ENCODE measurements around the gene CSNK1A1L.

The CSNK1A1L gene

GRCh38 chr13:37090912-37091311 is 14.6 kb downstream of the CSNK1A1L start:
- no peak for TF ChIP-seq Cebpa-rat (IDR thresholded peaks at IDR 0.05)

GRCh38 chr13:37089495-37089894 is 16.0 kb downstream of the CSNK1A1L start:
- H3K4me3 ChIP-seq, result no peak overlapping the region
- H3K27me3 ChIP-seq, result no peaks in the 10 kb centered on the region
- H3K9ac ChIP-seq, result no peak overlapping the region
- no peaks in the 10 kb centered on the region for H3K36me3 ChIP-seq
- no peak for TF ChIP-seq Cebpa-rat (IDR thresholded peaks at IDR 0.05)
- no peak overlapping the region for H3K27ac ChIP-seq
- no peak overlapping the region for H3K4me2 ChIP-seq
- H4K20me1 ChIP-seq, result no peaks in the 10 kb centered on the region
- no peaks in the 10 kb centered on the region for H3K9me3 ChIP-seq
- no peaks in the 10 kb centered on the region for H3K4me1 ChIP-seq

More at GRCh38 chr13:37090912-37091311, 14.6 kb downstream of the CSNK1A1L start:
- Histone ChIP-seq H3K36me3 (no peaks in the 10 kb centered on the region), H3K9ac (no peak overlapping the region), H3K4me1 (no peaks in the 10 kb centered on the region), H3K4me2 (no peak overlapping the region), H3K27ac (no peak overlapping the region), H3K4me3 (no peak overlapping the region), H3K9me3 (no peaks in the 10 kb centered on the region), H4K20me1 (no peaks in the 10 kb centered on the region), H3K27me3 (no peaks in the 10 kb centered on the region)

GRCh38 chr13:37087486-37087885 is 18.0 kb downstream of the CSNK1A1L start:
- Histone ChIP-seq H3K4me1 (no peaks in the 10 kb centered on the region), H4K20me1 (no peaks in the 10 kb centered on the region), H3K9ac (no peak overlapping the region), H3K36me3 (no peaks in the 10 kb centered on the region), H3K27ac (no peak overlapping the region), H3K4me2 (no peak overlapping the region), H3K9me3 (no peaks in the 10 kb centered on the region), H3K27me3 (no peaks in the 10 kb centered on the region), H3K4me3 (no peak overlapping the region)
- TF ChIP-seq Cebpa-rat (IDR thresholded peaks at IDR 0.05), result no peak

GRCh38 chr13:37085606-37086005 is 19.9 kb downstream of the CSNK1A1L start:
- no peak overlapping the region for H3K4me2 ChIP-seq
- no peaks in the 10 kb centered on the region for H3K4me1 ChIP-seq
- H3K36me3 ChIP-seq, result no peaks in the 10 kb centered on the region
- no peak for TF ChIP-seq Cebpa-rat (IDR thresholded peaks at IDR 0.05)
- H3K27ac ChIP-seq, result no peak overlapping the region
- H4K20me1 ChIP-seq, result no peaks in the 10 kb centered on the region
- no peak overlapping the region for H3K9ac ChIP-seq
- H3K9me3 ChIP-seq, result no peaks in the 10 kb centered on the region
- no peaks in the 10 kb centered on the region for H3K27me3 ChIP-seq
- H3K4me3 ChIP-seq, result no peak overlapping the region

- Histone ChIP-seq H3K4me2 (no peak overlapping the region), H3K4me1 (no peaks in the 10 kb centered on the region), H3K9ac (no peak overlapping the region), H4K20me1 (no peaks in the 10 kb centered on the region), H3K27me3 (no peaks in the 10 kb centered on the region), H3K4me3 (no peak overlapping the region), H3K36me3 (no peaks in the 10 kb centered on the region), H3K9me3 (no peaks in the 10 kb centered on the region), H3K27ac (no peak overlapping the region)
- TF ChIP-seq Cebpa-rat (IDR thresholded peaks at IDR 0.05), result no peak
These were observed 28.6 kb downstream of the CSNK1A1L start for GRCh38 chr13:37076818-37077217.

GRCh38 chr13:37075164-37075563 is 30.3 kb downstream of the CSNK1A1L start:
- peaks cover 3% of the 10 kb centered on the region for H3K4me1 ChIP-seq
- H3K9ac ChIP-seq, result no peak overlapping the region
- no peaks in the 10 kb centered on the region for H3K27me3 ChIP-seq
- H3K9me3 ChIP-seq, result no peaks in the 10 kb centered on the region
- H3K4me2 ChIP-seq, result no peak overlapping the region
- no peak for TF ChIP-seq Cebpa-rat (IDR thresholded peaks at IDR 0.05)
- no peak overlapping the region for H3K27ac ChIP-seq
- no peaks in the 10 kb centered on the region for H4K20me1 ChIP-seq
- no peaks in the 10 kb centered on the region for H3K36me3 ChIP-seq
- H3K4me3 ChIP-seq, result no peak overlapping the region

GRCh38 chr13:37074703-37075102 is 30.8 kb downstream of the CSNK1A1L start:
- Histone ChIP-seq H3K4me2 (no peak overlapping the region), H3K4me3 (no peak overlapping the region), H3K27ac (no peak overlapping the region), H3K27me3 (no peaks in the 10 kb centered on the region), H3K4me1 (peaks cover 8% of the 10 kb centered on the region), H3K9me3 (no peaks in the 10 kb centered on the region), H4K20me1 (no peaks in the 10 kb centered on the region), H3K36me3 (no peaks in the 10 kb centered on the region), H3K9ac (no peak overlapping the region)
- no peak for TF ChIP-seq Cebpa-rat (IDR thresholded peaks at IDR 0.05)

GRCh38 chr13:37072024-37072423 is 33.4 kb downstream of the CSNK1A1L start:
- TF ChIP-seq Cebpa-rat (IDR thresholded peaks at IDR 0.05), result no peak
- H4K20me1 ChIP-seq, result no peaks in the 10 kb centered on the region
- no peaks in the 10 kb centered on the region for H3K27me3 ChIP-seq
- no peaks in the 10 kb centered on the region for H3K9me3 ChIP-seq
- H3K4me2 ChIP-seq, result no peak overlapping the region
- H3K4me3 ChIP-seq, result no peak overlapping the region
- H3K4me1 ChIP-seq, result peaks cover 18% of the 10 kb centered on the region
- no peak overlapping the region for H3K9ac ChIP-seq
- no peak overlapping the region for H3K27ac ChIP-seq
- no peaks in the 10 kb centered on the region for H3K36me3 ChIP-seq

- H3K4me2 ChIP-seq, result no peak overlapping the region
- H4K20me1 ChIP-seq, result no peaks in the 10 kb centered on the region
- no peaks in the 10 kb centered on the region for H3K9me3 ChIP-seq
- no peak for TF ChIP-seq Cebpa-rat (IDR thresholded peaks at IDR 0.05)
- peaks cover 18% of the 10 kb centered on the region for H3K4me1 ChIP-seq
- H3K4me3 ChIP-seq, result no peak overlapping the region
- H3K36me3 ChIP-seq, result no peaks in the 10 kb centered on the region
- H3K27me3 ChIP-seq, result no peaks in the 10 kb centered on the region
- no peak overlapping the region for H3K9ac ChIP-seq
- H3K27ac ChIP-seq, result no peak overlapping the region
These were observed 34.5 kb downstream of the CSNK1A1L start for GRCh38 chr13:37070956-37071355.

GRCh38 chr13:37070145-37070695 is 35.2 kb downstream of the CSNK1A1L start:
- Histone ChIP-seq H3K4me1 (peaks cover 18% of the 10 kb centered on the region), H3K4me2 (peak overlapping the region; percentile 93), H3K27me3 (no peaks in the 10 kb centered on the region), H3K9ac (0 out of 2 replicates have a peak overlapping the region, but pooled peaks have one; percentile 72), H4K20me1 (no peaks in the 10 kb centered on the region), H3K9me3 (no peaks in the 10 kb centered on the region), H3K4me3 (peak overlapping the region; percentile 64), H3K36me3 (no peaks in the 10 kb centered on the region), H3K27ac (peak overlapping the region; percentile 71; the same call in 1 of the 2 replicates)
- no peak for TF ChIP-seq Cebpa-rat (IDR thresholded peaks at IDR 0.05)

All from BLaER1 (cell line).